A549 (cell line): ENCODE data around the gene B9D2. TPM values are rescaled to one million over a fixed set of nuclear protein-coding genes. Genes with fewer than 3 reads are reported as not detected.

Experiments used
- ATAC-seq, 2 experiments: fragments of 200-7000 bp in 1 of 2; fragments of >200 bp in 1 of 2; cut with Nextera tagmentation in 1 of 2; cut with Tn5 transposase in 1 of 2; 3 replicates each; pipeline versions ENCODE4 v1.8.0 to v1.9.1; 2018 to 2020; ENCODE audit warnings: mild to moderate bottlenecking in 1 of 2, moderate library complexity in 1 of 2
- CTCF ChIA-PET: fragments of 300-600 bp; sonication (Branson Sonifier 250); formaldehyde crosslinking; extraction: SDS; loops from one replicate; lab custom pipeline; 2021; ENCODE audit warnings: antibody characterized with exemption, inconsistent platforms; lab: Yijun Ruan, JAX
- POLR2A ChIA-PET: fragments of 350-600 bp; formaldehyde crosslinking; extraction: SDS; loops from one replicate; lab custom pipeline; 2021; ENCODE audit warnings: antibody characterized with exemption, inconsistent platforms; lab: Yijun Ruan, JAX
- DNase-seq, 2 experiments: peaks; one replicate each; pipeline versions ENCODE4 v3.0.0 to v3.0.0-alpha.2; 2011 to 2016; ENCODE audit warnings: low read depth in 1 of 2, low spot score in 1 of 2
- FAIRE-seq: peaks from 2 replicates; lab custom pipeline; 2011; peaks lifted over from hg19 to GRCh38; lab: Jason Lieb, UNC
- H3K27ac ChIP-seq, 2 experiments: fragments of >200 bp; sonication (Bioruptor Twin); formaldehyde crosslinking; 3 replicates each; pipeline ENCODE4 v1.5.1; 2016 to 2017
- H3K4me1 ChIP-seq: fragments of >200 bp; sonication (Bioruptor Twin); formaldehyde crosslinking; 3 replicates; pipeline ENCODE4 v1.6.1; 2016
- H3K4me2 ChIP-seq: fragments of >200 bp; sonication (Bioruptor Twin); formaldehyde crosslinking; 3 replicates; pipeline ENCODE4 v1.6.1; 2016
- H3K4me3 ChIP-seq: fragments of >200 bp; sonication (Bioruptor Twin); formaldehyde crosslinking; 3 replicates; pipeline ENCODE4 v1.5.1; 2016
- H3K9me3 ChIP-seq: fragments of >200 bp; sonication (Bioruptor Twin); formaldehyde crosslinking; 3 replicates; pipeline ENCODE4 v1.6.1; 2016
- BHLHE40 ChIP-seq: IDR thresholded peaks from 2 replicates; pipeline ENCODE4 v1.6.1; 2012; ENCODE audit warnings: low read depth, low read length, inconsistent platforms
- CEBPB ChIP-seq, 2 experiments: fragments of >200 bp in 1 of 2; sonication (Bioruptor Twin) in 1 of 2; formaldehyde crosslinking in 1 of 2; IDR thresholded peaks; 2 replicates each; pipeline ENCODE4 v1.6.1; 2012 to 2016
- CHD2 ChIP-seq: fragments of 150-350 bp; IDR thresholded peaks from 2 replicates; pipeline ENCODE4 v1.6.1; 2014; ENCODE audit warnings: low read length; ENCODE audit not compliant: partially characterized antibody
- CTCF ChIP-seq: fragments of >200 bp; sonication (Bioruptor Twin); formaldehyde crosslinking; IDR thresholded peaks from 3 replicates; pipeline ENCODE4 v1.5.1; 2016
- E2F6 ChIP-seq: IDR thresholded peaks from 2 replicates; pipeline ENCODE4 v1.6.1; 2012; ENCODE audit warnings: low read depth, borderline replicate concordance
- EHMT2 ChIP-seq: fragments of 200-600 bp; sonication (generic); IDR thresholded peaks from 2 replicates; pipeline ENCODE4 v1.6.1; 2016; ENCODE audit warnings: antibody characterized with exemption, low read depth, mild to moderate bottlenecking, moderate library complexity
- GATA3 ChIP-seq: IDR thresholded peaks from 2 replicates; pipeline ENCODE4 v1.6.1; 2012; ENCODE audit warnings: borderline replicate concordance
- HOXA7 ChIP-seq: fragments of 250-450 bp; sonication (Bioruptor Pico); IDR thresholded peaks from 2 replicates; pipeline ENCODE4 v1.5.0; 2020; ENCODE audit warnings: mild to moderate bottlenecking, moderate library complexity
- JUN ChIP-seq, 2 experiments: fragments of >200 bp; sonication (Bioruptor Twin); formaldehyde crosslinking; IDR thresholded peaks; 2 replicates in 1 of 2; 3 replicates in 1 of 2; pipeline ENCODE4 v1.6.1; 2016 to 2017
- MAZ ChIP-seq: fragments of 150-350 bp; IDR thresholded peaks from 2 replicates; pipeline ENCODE4 v1.6.1; 2014; ENCODE audit warnings: antibody characterized with exemption, low read depth, low read length, borderline replicate concordance
- MYC ChIP-seq: IDR thresholded peaks from 2 replicates; pipeline ENCODE4 v1.6.1; 2012; ENCODE audit warnings: mild to moderate bottlenecking, inconsistent platforms, low read length, improper control_type of control experiment, borderline replicate concordance
- NFE2L2 ChIP-seq: fragments of 150-350 bp; conservative IDR thresholded peaks from 2 replicates; pipeline ENCODE4 v1.6.1; 2014; ENCODE audit warnings: low read length
- NPAS2 ChIP-seq: fragments of 250-450 bp; sonication (Bioruptor Pico); IDR thresholded peaks from 2 replicates; pipeline ENCODE4 v1.8.0; 2022; ENCODE audit warnings: mild to moderate bottlenecking, moderate library complexity, borderline replicate concordance
- POLR2A ChIP-seq: IDR thresholded peaks from 2 replicates; pipeline ENCODE4 v1.6.1; 2012; ENCODE audit warnings: mild to moderate bottlenecking, low read length
- POLR2AphosphoS2 ChIP-seq: conservative IDR thresholded peaks from 2 replicates; pipeline ENCODE4 v1.6.1; 2012; ENCODE audit warnings: low read length, improper control_type of control experiment, inconsistent platforms
- RCOR1 ChIP-seq: fragments of 150-350 bp; IDR thresholded peaks from 2 replicates; pipeline ENCODE4 v1.6.1; 2014; ENCODE audit warnings: antibody characterized with exemption, low read length, low read depth
- REST ChIP-seq: fragments of 200-600 bp; sonication (generic); IDR thresholded peaks from 2 replicates; pipeline ENCODE4 v1.6.1; 2016; ENCODE audit warnings: antibody characterized with exemption, mild to moderate bottlenecking, moderate library complexity
- TP53 ChIP-seq: fragments of 250-450 bp; sonication (Bioruptor Pico); IDR thresholded peaks from 2 replicates; pipeline ENCODE4 v1.5.0; 2021; ENCODE audit warnings: mild to moderate bottlenecking, moderate library complexity
- ZFP36 ChIP-seq: fragments of 450-650 bp; IDR thresholded peaks from 2 replicates; pipeline ENCODE4 v1.6.1; 2014; ENCODE audit warnings: borderline replicate concordance; ENCODE audit not compliant: partially characterized antibody
- WGBS: methylation state at CpG from one replicate; pipeline ENCODE4 v1.1.6; 2017; ENCODE audit errors: missing lambda C conversion rate; 5-methylcytosine and 5-hydroxymethylcytosine counted together
- polyA plus RNA-seq, 4 experiments: library from polyadenylated mRNA; depleted of rRNA in 3 of 4; stranded (reverse); fragments of >200 nt; fragmentation: RNase III in 1 of 4; extraction: RNeasy Plus Mini Kit Qiagen cat#74134 plus additional on column Dnase treatment in 1 of 4; gene quantifications; 2 replicates in 3 of 4; 3 replicates in 1 of 4; pipeline ENCODE4 v1.2.3, GENCODE V29; 2011 to 2017

The B9D2 gene
- polyA plus RNA-seq, 2 of the 4 experiments (the other 2 are of a cell fraction) = 19.6 to 22.5 TPM

- no peak for ATAC-seq
- no peak for FAIRE-seq
- Histone ChIP-seq H3K4me1 (peaks cover 15% of the 10 kb centered on the region), H3K9me3 (no peaks in the 10 kb centered on the region), H3K27ac (no peak overlapping the region), H3K4me3 (no peak overlapping the region), H3K4me2 (no peak overlapping the region)
- ChIA-PET POLR2A (interaction anchor here (1.2 to 5.6 kb wide), 2 partner anchors 9 to 84 kb away, joined by 4 to 96 read pairs; partner anchors contain the start of gene B9D2), CTCF (interaction anchor here (0.6 to 9.4 kb wide), 23 partner anchors 12 to 1476 kb away, joined by 3 to 197 read pairs (median 6); partner anchors contain the start of genes B9D2, CCDC97, DMAC2 and TMEM91)
- whole genome bisulfite sequencing = 93% methylated on average over 1 of the region's 1 CpG
- TF ChIP-seq ZFP36 = peak; percentile 35
- TF ChIP-seq TP53 (CRISPR knock-in tag) = no peak
- no peak for DNase-seq
Measured at GRCh38 chr19:41355035-41355434, 8.9 kb downstream of the B9D2 start.

GRCh38 chr19:41354343-41354953 is 9.5 kb downstream of the B9D2 start:
- DNase-seq (no peak), ATAC-seq (peak in 1 of 2 experiments; percentile 0; a peak in 2 of 6 replicates), FAIRE-seq (no peak)
- peak overlapping the region; percentile 72 for H3K4me3 ChIP-seq
- H3K9me3 ChIP-seq = no peaks in the 10 kb centered on the region
- POLR2A ChIA-PET = interaction anchor here (5.6 kb wide), 1 partner anchor 10 kb away, joined by 96 read pairs; the partner anchor contains the start of gene B9D2
- peaks cover 15% of the 10 kb centered on the region for H3K4me1 ChIP-seq
- peak overlapping the region; percentile 90 to 92 for H3K27ac ChIP-seq
- peak; percentile 18; the same call in 1 of the 3 replicates for TF ChIP-seq CTCF
- no peak for TF ChIP-seq CHD2
- TF ChIP-seq, all 56 proteins: peak for 1
- 93% methylated on average over 23 of the region's 23 CpGs for WGBS
- CTCF ChIA-PET = interaction anchor here (0.8 to 9.4 kb wide), 21 partner anchors 13 to 825 kb away, joined by 3 to 197 read pairs (median 7); partner anchors contain the start of genes B9D2, CCDC97, DMAC2 and TMEM91
- peak overlapping the region; percentile 90 for H3K4me2 ChIP-seq

- ATAC-seq (peak; percentile 53 to 71), DNase-seq (peak; percentile 92 to 100), FAIRE-seq (no peak)
- CTCF ChIA-PET = interaction anchor here (0.6 to 9.4 kb wide), 40 partner anchors 9 to 1085 kb away, joined by 3 to 197 read pairs (median 6); partner anchors contain the start of genes B9D2, CCDC97, CYP2S1 and HNRNPUL1
- H3K9me3 ChIP-seq = no peaks in the 10 kb centered on the region
- POLR2A ChIA-PET = interaction anchor here (0.5 to 5.6 kb wide), 8 partner anchors 8 to 90 kb away, joined by 3 to 96 read pairs (median 5); partner anchors contain the start of genes B9D2, CCDC97 and HNRNPUL1
- H3K4me2 ChIP-seq = peak within 1 kb of the TSS; percentile 90
- H3K4me3 ChIP-seq = peak within 1 kb of the TSS; percentile 72
- 1% methylated on average over 45 of the region's 78 CpGs for WGBS
- peak within 1 kb of the TSS; percentile 90 to 92 for H3K27ac ChIP-seq
- H3K4me1 ChIP-seq = peaks cover 15% of the 10 kb centered on the region
- TF ChIP-seq POLR2AphosphoS2 = no peak; the same call in 1 of the 2 replicates
- TF ChIP-seq ZFP36 = no peak
- peak; percentile 74 for TF ChIP-seq CHD2
- peak; percentile 92 to 98; a peak in 4 of 5 replicates for TF ChIP-seq JUN (IDR thresholded peaks at IDR 0.05)
- peak; percentile 63 for TF ChIP-seq POLR2A
- TF ChIP-seq EHMT2 = no peak
- no peak for TF ChIP-seq BHLHE40
- no peak for TF ChIP-seq NFE2L2
- TF ChIP-seq GATA3 = 0 out of 2 replicates have a peak, but pooled peaks have one; percentile 31
- peak; percentile 69 for TF ChIP-seq REST
- no peak for TF ChIP-seq HOXA7 (CRISPR knock-in tag)
- no peak for TF ChIP-seq MYC
- peak; percentile 90 for TF ChIP-seq MAZ
- TF ChIP-seq RCOR1 = no peak
- peak; percentile 84; the same call in 1 of the 2 replicates for TF ChIP-seq TP53 (CRISPR knock-in tag)
- no peak for TF ChIP-seq NPAS2
- TF ChIP-seq CEBPB (IDR thresholded peaks at IDR 0.05) = no peak
- TF ChIP-seq CTCF = peak; percentile 99
- peak; percentile 92 for TF ChIP-seq E2F6
Measured at GRCh38 chr19:41353466-41354342, 10.2 kb downstream of the B9D2 start, which contains the start of gene TGFB1. TSS of gene TGFB1 (minus strand) at chr19:41353922. CDS start at chr19:41353044, 878 bp downstream.
